NCI-H748 treated with DMSO at 0.1 percent for 48 hours (cell line): ENCODE measurements around the gene GPER1.
A peak's percentile ranks its signal among the peaks of the same experiment; 100 is the strongest.
"Not testable (repeated sequence)": the region's sequence is repeated elsewhere in the genome, so short reads cannot be mapped to it uniquely, and the experiment has no call there.

Experiments used
- DNase-seq: peaks from one replicate; lab custom pipeline; 2025; lab: John Stamatoyannopoulos, UW

GPER1 gene

DNA sequence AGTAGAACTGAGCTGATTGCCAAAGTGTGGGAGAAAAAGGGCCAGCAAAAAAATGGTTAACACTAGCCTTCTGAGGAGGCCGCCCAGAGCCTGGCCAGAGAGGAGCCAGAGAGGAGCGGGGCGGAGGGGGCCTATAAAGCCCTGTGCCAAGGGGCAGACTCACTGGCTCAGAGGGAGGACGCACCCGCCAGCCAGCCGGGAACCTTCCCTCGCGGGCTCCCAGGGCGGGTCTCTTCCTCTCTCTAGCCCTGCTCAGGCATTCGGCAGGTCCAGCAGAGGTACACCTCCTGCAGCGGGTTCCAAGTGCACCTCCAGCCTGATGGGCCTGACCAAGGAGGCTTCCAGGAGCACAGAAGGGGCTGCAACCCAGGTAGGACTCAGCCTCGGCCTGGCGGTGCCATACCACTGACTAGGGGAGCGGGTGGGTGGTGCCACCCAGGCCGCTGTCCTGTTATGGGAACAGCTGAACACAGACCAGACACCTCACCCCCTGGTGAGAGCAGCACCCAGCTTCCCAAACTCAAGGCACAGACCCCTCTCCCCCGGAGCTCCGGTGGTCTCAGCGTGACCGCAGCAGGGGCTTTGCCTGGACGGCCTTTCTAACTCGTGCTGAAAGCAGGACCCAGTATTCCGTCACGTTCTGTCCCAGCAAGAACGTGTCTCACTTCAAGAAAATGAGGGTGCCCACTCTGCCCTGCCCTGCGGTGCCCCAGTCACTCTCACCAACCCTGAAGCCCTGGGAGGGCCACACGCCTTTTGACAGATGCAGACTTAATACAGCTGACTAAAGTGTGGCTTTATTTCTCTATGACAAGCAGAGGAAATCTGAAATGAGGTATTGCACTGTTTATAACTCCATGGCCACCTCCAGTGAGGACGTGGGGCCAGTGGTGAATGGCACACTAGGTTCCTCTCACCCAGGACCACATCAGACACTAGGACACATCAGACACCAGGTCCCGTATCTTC is at the start of gene GPER1:
GPER1 (plus strand) TSS at position 162 of the 969 bp plus-strand sequence. CDS start 3,616 bp downstream, outside the sequence.
- no peak for DNase-seq

GRCh38 chr7:1040233-1040632 is 47.7 kb upstream of the GPER1 start:
- DNase-seq = not testable (repeated sequence)

GRCh38 chr7:1040790-1041189 is 47.1 kb upstream of the GPER1 start:
- DNase-seq = no peak

- DNase-seq = no peak
Observed at GRCh38 chr7:1041551-1042491, 46.1 kb upstream of the GPER1 start.

- no peak for DNase-seq
Observed at GRCh38 chr7:1042492-1042833, 45.5 kb upstream of the GPER1 start.

GRCh38 chr7:1043552-1044188 is 44.2 kb upstream of the GPER1 start:
- DNase-seq = no peak

DNA sequence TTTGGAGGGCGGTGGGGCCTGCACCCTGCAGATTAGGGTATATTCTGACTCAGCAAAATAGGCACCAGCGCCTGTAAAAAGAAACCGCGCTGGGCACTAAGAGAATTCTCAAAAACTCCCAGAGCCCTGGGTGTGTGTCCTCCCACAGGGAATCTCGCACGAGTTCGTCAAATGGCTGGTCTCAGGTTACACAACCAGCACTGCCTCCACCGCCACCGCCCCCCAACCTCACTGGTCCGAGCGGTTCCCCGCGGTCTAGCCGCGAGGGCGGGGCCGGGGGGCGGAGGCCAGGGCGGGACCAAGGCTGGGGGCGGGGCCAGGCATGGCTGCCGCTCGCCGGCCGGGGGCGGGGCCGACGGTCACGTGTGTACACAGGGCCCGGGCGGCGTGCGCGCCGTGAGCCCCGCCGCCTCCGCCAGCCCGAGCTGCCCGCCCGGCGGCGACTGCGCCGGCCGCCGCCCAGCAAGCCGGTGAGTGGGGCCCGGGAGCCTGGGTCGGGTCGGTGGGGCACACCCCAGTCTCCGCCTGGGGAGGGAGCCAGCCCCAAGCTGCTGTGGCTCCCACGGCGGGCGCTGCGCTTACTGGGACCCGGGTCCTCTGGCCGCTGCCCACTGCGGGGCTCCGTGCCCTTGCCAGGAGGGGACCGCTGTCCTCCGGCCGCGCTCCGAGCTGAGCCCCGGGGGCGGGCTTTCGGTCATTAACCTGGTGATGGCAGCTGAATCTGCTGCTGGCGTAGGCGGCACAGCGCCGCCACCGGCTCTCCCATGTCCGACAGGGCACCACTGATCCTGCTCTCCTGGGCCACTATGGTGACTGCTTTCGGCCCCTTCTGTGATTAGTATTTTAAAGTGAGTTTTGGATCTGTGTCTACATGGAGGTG is 43.5 kb upstream of the GPER1 start, which contains the start of gene GPR146:
GPR146 (plus strand) TSS at position 358 of the 880 bp plus-strand sequence. CDS start 12,970 bp downstream, outside the sequence.
- peak; percentile 85 for DNase-seq

DNA sequence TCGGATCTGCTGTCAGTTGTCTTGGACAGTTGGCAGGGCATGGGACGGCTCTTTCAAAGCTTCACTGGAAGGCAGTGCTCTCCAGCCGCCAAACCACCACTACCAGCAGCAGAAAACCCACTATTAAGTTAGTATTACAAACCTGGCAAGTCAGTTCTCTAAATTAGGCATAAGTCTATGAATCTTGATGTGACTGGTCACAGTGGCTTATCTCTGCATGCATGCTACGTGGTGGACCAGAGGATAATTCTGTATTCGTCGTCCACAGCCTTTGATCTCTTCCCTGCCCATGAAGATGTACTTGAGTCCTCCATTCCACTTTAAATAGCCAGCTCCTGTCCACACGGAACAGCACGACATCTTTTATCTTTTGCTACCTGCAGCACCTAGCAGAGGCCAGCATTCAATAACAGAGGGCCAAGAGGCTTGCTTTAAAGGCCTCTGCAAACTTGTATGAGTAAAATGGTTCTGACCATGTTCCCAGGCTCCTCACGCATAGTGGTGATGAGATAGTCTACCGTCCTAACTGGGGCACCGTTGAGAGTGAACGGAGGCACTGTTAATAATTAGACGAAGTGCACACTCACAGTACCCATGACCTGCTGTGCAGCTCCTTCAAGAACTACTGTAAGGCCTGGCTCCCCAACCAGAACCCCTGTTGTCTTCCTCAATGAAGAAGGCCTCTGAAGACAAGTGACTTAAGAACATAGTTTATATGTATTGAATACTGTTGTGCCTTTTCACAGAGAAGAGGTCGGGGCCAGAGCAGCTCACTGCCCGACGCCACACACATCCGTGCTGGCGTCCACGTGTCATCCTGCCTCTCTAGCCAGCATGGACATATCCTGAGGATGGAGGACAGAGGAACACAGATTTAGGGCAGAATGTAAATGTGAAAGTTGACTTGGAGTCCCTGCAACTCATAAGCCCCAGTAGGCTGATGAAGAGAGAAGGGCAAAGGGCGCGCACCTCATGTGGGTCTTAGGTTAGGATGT is 42.5 kb upstream of the GPER1 start:
- DNase-seq = no peak

DNA sequence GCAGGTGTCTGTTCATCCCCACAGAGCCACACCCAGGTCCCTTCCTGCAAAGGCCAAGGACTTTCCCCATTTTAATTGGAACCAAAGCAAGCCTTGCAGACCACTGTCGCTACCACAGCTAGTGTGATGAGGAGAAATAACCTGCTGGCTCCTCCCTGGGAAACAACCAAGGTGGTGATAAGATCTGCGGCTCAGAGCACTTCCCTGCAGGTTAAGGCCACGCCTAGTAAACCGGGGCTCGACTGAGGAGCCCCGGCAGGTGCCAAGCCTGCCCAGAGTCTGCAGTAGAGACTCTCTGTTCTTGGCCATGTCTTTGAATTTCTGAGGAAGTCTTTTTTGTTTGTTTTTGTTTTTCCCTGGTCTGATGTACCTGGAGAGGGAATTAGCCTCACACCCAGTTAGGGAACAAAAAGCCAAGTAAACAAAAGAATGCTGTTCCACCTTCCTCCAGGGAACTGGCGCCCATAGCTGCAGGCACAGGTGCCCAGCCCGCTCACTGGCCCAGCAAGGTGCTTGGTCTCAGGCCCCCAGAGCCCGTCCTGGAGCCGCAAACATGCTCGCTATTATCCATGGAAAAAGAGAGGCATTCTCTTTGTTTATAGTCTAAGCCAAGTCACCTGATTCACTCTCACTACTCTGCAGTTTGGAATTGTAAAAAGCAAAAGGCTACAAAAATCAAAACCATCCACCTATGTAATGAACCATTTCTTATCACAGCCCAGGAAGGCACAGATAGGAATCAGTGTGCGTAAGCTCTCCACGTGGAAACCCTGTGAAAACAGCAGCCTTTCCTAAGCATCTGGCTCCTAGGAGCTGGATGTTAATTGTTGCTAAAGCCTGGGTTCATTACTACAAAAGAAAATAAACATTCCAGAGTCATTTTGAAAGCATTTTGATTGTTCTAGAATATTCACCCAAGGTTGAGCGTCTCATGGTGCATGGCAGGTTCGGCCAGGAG is 40.9 kb upstream of the GPER1 start:
- DNase-seq = no peak

- no peak for DNase-seq
Observed at GRCh38 chr7:1049006-1049741, 38.7 kb upstream of the GPER1 start.

DNA sequence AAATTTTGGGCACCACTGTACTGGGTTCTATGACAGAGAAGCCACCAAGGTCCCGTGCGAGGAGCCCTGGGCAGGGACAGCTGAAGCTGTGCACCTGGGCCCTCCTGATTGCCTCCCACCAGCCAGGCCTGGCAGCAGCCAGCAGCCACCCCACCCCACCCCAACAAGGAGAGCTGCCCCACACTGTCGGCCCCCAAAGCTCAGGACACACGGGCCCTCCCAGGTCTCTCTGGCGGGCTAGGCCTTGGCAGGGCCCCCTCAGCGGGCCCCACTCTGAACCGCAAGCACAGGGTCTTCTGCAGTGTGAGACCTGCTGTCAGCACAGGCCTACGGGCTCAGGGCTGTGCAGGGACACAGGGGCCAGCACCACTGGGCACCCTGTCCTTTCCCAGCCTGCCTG is 38.1 kb upstream of the GPER1 start:
- no peak for DNase-seq

GRCh38 chr7:1050254-1050906 is 37.5 kb upstream of the GPER1 start:
- DNase-seq = no peak

DNA sequence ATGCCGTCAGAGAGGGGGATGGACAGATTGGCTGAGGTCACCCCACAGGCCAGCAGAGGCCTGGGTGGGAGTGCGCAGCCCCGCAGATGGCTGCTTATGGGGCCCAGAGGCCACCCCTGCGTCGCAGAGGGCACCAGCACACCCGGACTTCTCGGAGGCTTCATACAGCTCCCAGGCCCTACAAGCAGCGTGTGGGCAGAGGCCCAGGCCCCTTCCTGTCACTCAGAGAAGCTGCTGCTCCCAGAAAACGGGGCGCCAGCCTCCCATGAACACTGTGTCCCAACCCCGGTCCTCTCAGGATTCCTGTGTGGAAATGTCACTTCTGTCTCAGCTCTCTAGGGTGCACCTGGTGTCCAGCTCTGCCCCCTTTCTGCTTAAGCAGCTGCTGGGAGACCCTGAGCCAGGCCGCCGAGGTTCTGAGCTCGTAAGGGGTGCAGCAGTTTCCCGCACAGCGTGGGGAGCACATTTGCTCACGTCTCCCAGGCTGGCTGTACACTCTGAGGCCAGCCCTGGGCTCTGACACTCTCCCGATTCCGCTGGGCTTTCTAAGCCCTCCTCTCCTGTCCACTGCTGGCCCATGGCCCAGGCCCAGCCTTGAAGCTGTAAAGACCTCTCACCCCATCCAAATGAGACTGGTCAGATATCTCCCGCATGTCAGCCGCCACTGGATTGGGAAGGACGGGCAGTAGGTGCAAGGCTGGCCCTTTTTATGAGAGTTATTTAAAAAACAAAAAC is 36.8 kb upstream of the GPER1 start:
- DNase-seq = no peak

DNA sequence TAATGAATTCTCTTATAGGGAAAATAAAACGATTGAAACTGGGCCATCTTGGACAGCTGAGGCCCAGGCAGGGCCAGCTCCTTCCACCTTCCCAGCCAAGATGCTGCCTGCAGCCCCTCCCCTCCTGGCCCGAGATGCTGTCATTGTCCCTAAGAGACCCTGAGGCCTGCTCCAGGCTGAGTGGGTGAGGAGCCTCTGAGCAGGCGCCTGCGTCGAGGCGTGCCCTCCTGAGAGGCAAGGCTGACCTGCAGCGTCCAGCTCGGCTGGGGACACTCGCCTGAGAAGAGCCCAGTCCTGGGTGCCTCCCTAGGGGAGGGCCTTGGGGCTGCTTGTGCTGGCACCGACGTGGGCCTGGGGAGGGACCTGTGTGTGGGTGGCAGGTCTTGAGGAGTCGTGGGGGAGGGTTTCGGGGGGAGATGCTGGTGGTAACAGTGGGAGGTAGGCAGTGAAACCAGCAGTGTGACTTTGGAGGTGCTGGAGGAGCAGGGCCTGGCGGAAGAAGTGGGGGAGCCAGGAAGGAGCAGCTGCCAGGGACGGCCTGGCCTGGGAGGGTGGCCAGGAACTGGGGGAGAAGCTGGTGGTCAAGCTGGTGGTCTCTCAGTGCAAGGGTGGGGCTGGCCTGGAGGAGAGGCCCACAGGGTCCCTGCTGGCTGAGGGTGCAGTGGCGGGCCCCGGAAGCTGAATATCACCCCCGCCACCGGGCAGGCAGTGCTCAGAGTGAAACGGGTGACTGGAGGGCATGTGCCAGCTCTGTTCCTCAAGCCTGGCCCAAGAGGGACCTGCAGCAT is 35.7 kb upstream of the GPER1 start:
- DNase-seq = no peak

GRCh38 chr7:1053002-1053411 is 34.9 kb upstream of the GPER1 start:
- DNase-seq = no peak
